ENCODE results near the gene HJURP.

HJURP gene

DNA sequence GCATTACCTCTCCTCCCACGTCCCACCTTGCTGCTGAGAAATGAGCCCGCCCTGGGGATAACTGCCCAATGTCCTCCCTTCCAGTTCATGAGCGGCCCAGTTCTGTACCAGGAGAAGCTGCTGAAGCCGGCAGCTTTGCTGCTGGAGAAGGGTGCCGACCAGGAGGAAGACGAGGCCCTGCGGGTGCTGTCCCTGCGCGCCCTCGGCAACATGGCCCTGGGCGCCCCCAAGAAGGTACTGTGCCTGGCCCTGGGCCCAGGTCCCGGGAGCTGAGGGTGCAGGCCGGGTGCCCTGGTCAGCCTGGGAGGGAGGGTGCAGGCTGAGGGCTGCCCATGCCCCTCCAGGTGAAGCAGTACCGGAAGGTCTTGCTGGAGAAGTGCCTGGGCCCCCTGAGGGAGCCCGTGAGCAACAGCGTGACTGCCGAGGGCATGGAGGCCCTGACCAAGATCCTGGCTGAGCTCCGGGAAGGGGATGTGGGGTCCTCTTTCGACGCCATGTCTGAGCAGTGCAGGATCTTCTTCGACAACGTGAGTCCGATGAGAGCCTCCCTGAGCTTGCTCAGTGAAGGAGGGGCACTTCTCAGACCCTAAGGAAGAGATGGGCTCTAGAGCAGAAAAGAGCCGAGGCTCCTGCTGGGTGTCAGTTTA lies 25.7 kb downstream of the HJURP start:
- no peaks in the 10 kb centered on the region for H3K27me3 ChIP-seq (ENCODE audit: insufficient read depth, low read length, poor library complexity, severe bottlenecking)

DNA sequence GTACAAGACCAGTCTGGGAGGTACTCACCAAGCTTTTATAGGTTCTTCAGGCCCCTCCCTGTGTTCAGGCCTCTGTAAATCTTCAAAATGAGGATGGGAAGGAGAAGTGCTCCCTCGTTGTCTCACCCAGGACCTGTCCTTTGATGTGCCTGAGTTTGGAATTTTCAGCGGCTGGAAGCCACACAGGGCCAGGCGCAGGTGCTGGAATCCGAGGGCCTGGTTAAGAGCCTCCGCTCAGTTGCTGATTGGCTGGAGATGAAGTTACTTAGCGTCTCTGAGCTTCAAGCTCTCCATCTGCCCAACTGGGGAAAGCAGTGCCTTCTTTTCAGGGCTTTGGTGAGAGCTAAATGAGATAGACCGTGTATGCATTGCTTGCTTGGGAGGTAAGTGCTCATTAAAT lies 30.0 kb downstream of the HJURP start:
- TF ChIP-seq EZH2phosphoT487 (IDR thresholded peaks at IDR 0.05; ENCODE audit: borderline replicate concordance), result no peak
- TF ChIP-seq, protein P1, sequence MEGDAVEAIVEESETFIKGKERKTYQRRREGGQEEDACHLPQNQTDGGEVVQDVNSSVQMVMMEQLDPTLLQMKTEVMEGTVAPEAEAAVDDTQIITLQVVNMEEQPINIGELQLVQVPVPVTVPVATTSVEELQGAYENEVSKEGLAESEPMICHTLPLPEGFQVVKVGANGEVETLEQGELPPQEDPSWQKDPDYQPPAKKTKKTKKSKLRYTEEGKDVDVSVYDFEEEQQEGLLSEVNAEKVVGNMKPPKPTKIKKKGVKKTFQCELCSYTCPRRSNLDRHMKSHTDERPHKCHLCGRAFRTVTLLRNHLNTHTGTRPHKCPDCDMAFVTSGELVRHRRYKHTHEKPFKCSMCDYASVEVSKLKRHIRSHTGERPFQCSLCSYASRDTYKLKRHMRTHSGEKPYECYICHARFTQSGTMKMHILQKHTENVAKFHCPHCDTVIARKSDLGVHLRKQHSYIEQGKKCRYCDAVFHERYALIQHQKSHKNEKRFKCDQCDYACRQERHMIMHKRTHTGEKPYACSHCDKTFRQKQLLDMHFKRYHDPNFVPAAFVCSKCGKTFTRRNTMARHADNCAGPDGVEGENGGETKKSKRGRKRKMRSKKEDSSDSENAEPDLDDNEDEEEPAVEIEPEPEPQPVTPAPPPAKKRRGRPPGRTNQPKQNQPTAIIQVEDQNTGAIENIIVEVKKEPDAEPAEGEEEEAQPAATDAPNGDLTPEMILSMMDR (conservative IDR thresholded peaks at IDR 0.05; ENCODE audit: low read length), result no peak
- no peak overlapping the region for H3K4me3 ChIP-seq (ENCODE audit: low read length, poor library complexity, severe bottlenecking)
- H3K79me2 ChIP-seq (ENCODE audit: insufficient read depth, low read length), result no peaks in the 10 kb centered on the region
- H4K20me1 ChIP-seq (ENCODE audit: insufficient read depth, low read length, poor library complexity, severe bottlenecking), result no peaks in the 10 kb centered on the region
- no peaks in the 10 kb centered on the region for H3K4me1 ChIP-seq (ENCODE audit: insufficient read depth, low read length, poor library complexity, severe bottlenecking)
- H2AFZ ChIP-seq (ENCODE audit: low read length), result no peak overlapping the region
- no peaks in the 10 kb centered on the region for H3K27me3 ChIP-seq (ENCODE audit: insufficient read depth, low read length, poor library complexity, severe bottlenecking)
- no peaks in the 10 kb centered on the region for H3K9me2 ChIP-seq (replicated peaks; ENCODE audit: low read depth, low read length)
- no peak overlapping the region for H3K9ac ChIP-seq (ENCODE audit: low read depth, low read length, poor library complexity, severe bottlenecking)
- no peak overlapping the region for H3K4me2 ChIP-seq (ENCODE audit: low read depth, low read length, poor library complexity, severe bottlenecking)
- no peaks in the 10 kb centered on the region for H3K36me3 ChIP-seq (ENCODE audit: insufficient read depth, low read length)
- no peaks in the 10 kb centered on the region for H3F3A ChIP-seq (ENCODE audit: low read depth)
- no peaks in the 10 kb centered on the region for H3K9me3 ChIP-seq (ENCODE audit: insufficient read depth, low read depth, low read length)

More for the DNA sequence above, 25.7 kb downstream of the HJURP start:
- Histone ChIP-seq H3K79me2 (ENCODE audit: insufficient read depth, low read length) (no peaks in the 10 kb centered on the region), H3K9me3 (ENCODE audit: insufficient read depth, low read depth, low read length) (no peaks in the 10 kb centered on the region), H2AFZ (ENCODE audit: low read length) (no peak overlapping the region), H3K9me2 (replicated peaks; ENCODE audit: low read depth, low read length) (no peaks in the 10 kb centered on the region), H3K4me3 (ENCODE audit: low read length, poor library complexity, severe bottlenecking) (no peak overlapping the region), H3K4me1 (ENCODE audit: insufficient read depth, low read length, poor library complexity, severe bottlenecking) (no peaks in the 10 kb centered on the region), H3F3A (ENCODE audit: low read depth) (peaks cover 2% of the 10 kb centered on the region; the same call in 1 of the 2 replicates), H4K20me1 (ENCODE audit: insufficient read depth, low read length, poor library complexity, severe bottlenecking) (no peaks in the 10 kb centered on the region), H3K36me3 (ENCODE audit: insufficient read depth, low read length) (peaks cover 17% of the 10 kb centered on the region; the same call in 1 of the 2 replicates), H3K4me2 (ENCODE audit: low read depth, low read length, poor library complexity, severe bottlenecking) (no peak overlapping the region), H3K9ac (ENCODE audit: low read depth, low read length, poor library complexity, severe bottlenecking) (no peak overlapping the region)
- no peak for TF ChIP-seq EZH2phosphoT487 (IDR thresholded peaks at IDR 0.05; ENCODE audit: borderline replicate concordance)
- TF ChIP-seq, protein P1 (conservative IDR thresholded peaks at IDR 0.05; ENCODE audit: low read length), result no peak

DNA sequence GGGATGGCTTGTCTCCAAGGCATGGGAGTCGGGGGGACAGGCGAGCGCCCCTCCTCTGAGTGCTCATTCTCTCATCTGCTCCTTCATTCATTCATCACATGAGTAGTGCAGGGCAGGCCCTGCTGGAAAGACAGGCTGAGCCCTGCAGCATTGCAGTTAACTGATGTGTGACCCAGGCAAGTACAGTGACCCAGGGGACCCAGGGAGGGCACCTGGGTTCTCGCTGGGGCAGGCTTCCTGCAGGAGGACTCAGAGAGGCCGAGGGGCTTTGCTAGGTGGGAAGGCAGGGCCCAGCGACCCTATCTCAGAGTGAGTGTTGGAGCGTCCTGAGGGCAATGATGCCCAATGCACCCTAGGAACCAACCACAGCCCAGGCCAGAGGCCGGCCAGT lies 30.6 kb downstream of the HJURP start:
- no peak overlapping the region for H3K4me3 ChIP-seq (ENCODE audit: low read length, poor library complexity, severe bottlenecking)
- no peaks in the 10 kb centered on the region for H3K79me2 ChIP-seq (ENCODE audit: insufficient read depth, low read length)
- H3K27me3 ChIP-seq (ENCODE audit: insufficient read depth, low read length, poor library complexity, severe bottlenecking), result no peaks in the 10 kb centered on the region
- no peaks in the 10 kb centered on the region for H3F3A ChIP-seq (ENCODE audit: low read depth)
- no peak overlapping the region for H3K9ac ChIP-seq (ENCODE audit: low read depth, low read length, poor library complexity, severe bottlenecking)
- no peaks in the 10 kb centered on the region for H3K4me1 ChIP-seq (ENCODE audit: insufficient read depth, low read length, poor library complexity, severe bottlenecking)
- no peaks in the 10 kb centered on the region for H3K9me3 ChIP-seq (ENCODE audit: insufficient read depth, low read depth, low read length)
- H2AFZ ChIP-seq (ENCODE audit: low read length), result no peak overlapping the region
- no peak overlapping the region for H3K4me2 ChIP-seq (ENCODE audit: low read depth, low read length, poor library complexity, severe bottlenecking)
- no peaks in the 10 kb centered on the region for H3K36me3 ChIP-seq (ENCODE audit: insufficient read depth, low read length)
- TF ChIP-seq, protein P1 (conservative IDR thresholded peaks at IDR 0.05; ENCODE audit: low read length), result no peak
- TF ChIP-seq EZH2phosphoT487 (IDR thresholded peaks at IDR 0.05; ENCODE audit: borderline replicate concordance), result no peak
- H3K9me2 ChIP-seq (replicated peaks; ENCODE audit: low read depth, low read length), result no peaks in the 10 kb centered on the region
- H4K20me1 ChIP-seq (ENCODE audit: insufficient read depth, low read length, poor library complexity, severe bottlenecking), result no peaks in the 10 kb centered on the region
